H9 (cell line): ENCODE measurements around the gene RCAN1. TPM values are rescaled to one million over a fixed set of nuclear protein-coding genes. Genes with fewer than 3 reads are reported as not detected.

Experiments used
- DNase-seq: peaks from one replicate; pipeline ENCODE4 v3.0.0-alpha.2; 2017
- H2AFZ ChIP-seq: one replicate; pipeline ENCODE4 v1.6.1; 2013; ENCODE audit warnings: mild to moderate bottlenecking, low read length, control low read depth, moderate library complexity
- H2AK5ac ChIP-seq: 2 replicates; pipeline ENCODE4 v1.6.1; 2013; ENCODE audit warnings: low read length, control low read depth, mixed read lengths; ENCODE audit not compliant: insufficient read length
- H2BK120ac ChIP-seq: one replicate; pipeline ENCODE4 v1.6.1; 2013; ENCODE audit warnings: low read depth, mild to moderate bottlenecking, low read length, control low read depth, inconsistent platforms; ENCODE audit not compliant: poor library complexity, severe bottlenecking
- H2BK12ac ChIP-seq: 2 replicates; pipeline ENCODE4 v1.6.1; 2013; ENCODE audit warnings: low read length, control low read depth, mixed read lengths, low read depth; ENCODE audit not compliant: insufficient read length
- H2BK15ac ChIP-seq: 2 replicates; pipeline ENCODE4 v1.6.1; 2013; ENCODE audit warnings: low read depth, low read length, control low read depth
- H2BK20ac ChIP-seq: one replicate; pipeline ENCODE4 v1.6.1; 2013; ENCODE audit warnings: low read depth, mild to moderate bottlenecking, low read length, control low read depth, inconsistent platforms; ENCODE audit not compliant: poor library complexity, severe bottlenecking
- H2BK5ac ChIP-seq: 2 replicates; pipeline ENCODE4 v1.6.1; 2013; ENCODE audit warnings: low read length, control low read depth, mixed read lengths; ENCODE audit not compliant: insufficient read length
- H3K14ac ChIP-seq: 2 replicates; pipeline ENCODE4 v1.6.1; 2013; ENCODE audit warnings: low read length, control low read depth; ENCODE audit not compliant: insufficient read depth
- H3K18ac ChIP-seq: 2 replicates; pipeline ENCODE4 v1.6.1; 2013; ENCODE audit warnings: low read depth, mild to moderate bottlenecking, mixed read lengths, low read length, control low read depth; ENCODE audit not compliant: insufficient read length
- H3K23ac ChIP-seq: 2 replicates; pipeline ENCODE4 v1.6.1; 2013; ENCODE audit warnings: low read length, control low read depth, mixed read lengths, low read depth; ENCODE audit not compliant: insufficient read length
- H3K23me2 ChIP-seq: 2 replicates; pipeline ENCODE4 v1.6.1; 2013; ENCODE audit warnings: low read depth, mild to moderate bottlenecking, mixed read lengths, low read length, control low read depth; ENCODE audit not compliant: insufficient read length, poor library complexity, severe bottlenecking
- H3K27ac ChIP-seq: 2 replicates; pipeline ENCODE4 v1.5.1; 2013; ENCODE audit warnings: low read length, control low read depth, mixed read lengths, low read depth; ENCODE audit not compliant: insufficient read length
- H3K27me3 ChIP-seq: 2 replicates; pipeline ENCODE4 v1.6.1; 2013; ENCODE audit warnings: low read length, control low read depth, inconsistent platforms; ENCODE audit not compliant: insufficient read depth
- H3K4ac ChIP-seq: 2 replicates; pipeline ENCODE4 v1.6.1; 2013; ENCODE audit warnings: low read depth, mild to moderate bottlenecking, control low read depth, inconsistent platforms, low read length, moderate library complexity
- H3K4me1 ChIP-seq: 2 replicates; pipeline ENCODE4 v1.6.1; 2013; ENCODE audit warnings: low read length, control low read depth, inconsistent platforms; ENCODE audit not compliant: insufficient read depth
- H3K4me2 ChIP-seq: 2 replicates; pipeline ENCODE4 v1.6.1; 2013; ENCODE audit warnings: low read length, control low read depth, mixed read lengths; ENCODE audit not compliant: insufficient read length, insufficient read depth
- H3K56ac ChIP-seq: 2 replicates; pipeline ENCODE4 v1.6.1; 2013; ENCODE audit warnings: low read depth, mild to moderate bottlenecking, mixed read lengths, low read length, control low read depth; ENCODE audit not compliant: insufficient read length
- H3K79me1 ChIP-seq: 2 replicates; pipeline ENCODE4 v1.6.1; 2013; ENCODE audit warnings: low read depth, mild to moderate bottlenecking, moderate library complexity, low read length, control low read depth, inconsistent platforms; ENCODE audit not compliant: insufficient read depth, poor library complexity, severe bottlenecking
- H3K79me2 ChIP-seq: 2 replicates; pipeline ENCODE4 v1.6.1; 2013; ENCODE audit warnings: low read length, control low read depth, inconsistent platforms; ENCODE audit not compliant: insufficient read depth
- H3K9ac ChIP-seq: 2 replicates; pipeline ENCODE4 v1.6.1; 2013; ENCODE audit warnings: low read length, control low read depth, mixed read lengths; ENCODE audit not compliant: insufficient read length; ENCODE audit errors: extremely low read depth
- H3K9me3 ChIP-seq: one replicate; pipeline ENCODE4 v1.6.1; 2013; ENCODE audit warnings: low read depth, low read length, inconsistent platforms; ENCODE audit not compliant: control insufficient read depth
- H3T11ph ChIP-seq: one replicate; pipeline ENCODE4 v1.6.1; 2013; ENCODE audit warnings: mild to moderate bottlenecking, low read length, control low read depth, inconsistent platforms
- H4K20me1 ChIP-seq: one replicate; pipeline ENCODE4 v1.6.1; 2013; ENCODE audit not compliant: control insufficient read depth, insufficient read length, insufficient read depth
- H4K5ac ChIP-seq: 2 replicates; pipeline ENCODE4 v1.6.1; 2013; ENCODE audit warnings: low read depth, mild to moderate bottlenecking, mixed read lengths, low read length, control low read depth; ENCODE audit not compliant: insufficient read length
- H4K8ac ChIP-seq: replicated peaks from 2 replicates; pipeline ENCODE4 v1.6.1; 2013; ENCODE audit warnings: low read length, control low read depth, mixed read lengths, low read depth; ENCODE audit not compliant: insufficient read length
- H4K91ac ChIP-seq: 2 replicates; pipeline ENCODE4 v1.6.1; 2013; ENCODE audit warnings: low read depth, mild to moderate bottlenecking, moderate library complexity, mixed read lengths, low read length, control low read depth; ENCODE audit not compliant: insufficient read length
- H3K27ac Mint-ChIP-seq, 3 experiments: 2 replicates in 2 of 3; 3 replicates in 1 of 3; pipeline ENCODE4 v1.8.0; 2020 to 2021; ENCODE audit warnings: mixed read lengths in 3 of 3, mild to moderate bottlenecking in 1 of 3, moderate library complexity in 1 of 3
- H3K27me3 Mint-ChIP-seq: 2 replicates; pipeline ENCODE4 v1.8.0; 2021; ENCODE audit warnings: low read depth, mild to moderate bottlenecking, moderate library complexity, mixed read lengths
- H3K36me3 Mint-ChIP-seq, 3 experiments: 2 replicates in 2 of 3; 3 replicates in 1 of 3; pipeline ENCODE4 v1.8.0; 2020 to 2021; ENCODE audit warnings: low read depth in 3 of 3, mixed read lengths in 3 of 3; ENCODE audit not compliant: insufficient read depth in 1 of 3
- H3K4me1 Mint-ChIP-seq, 2 experiments: 2 replicates each; pipeline ENCODE4 v1.8.0; 2020; ENCODE audit warnings: mixed read lengths in 2 of 2
- H3K4me3 Mint-ChIP-seq, 2 experiments: 2 replicates in 1 of 2; 3 replicates in 1 of 2; pipeline ENCODE4 v1.8.0; 2020 to 2021; ENCODE audit warnings: mild to moderate bottlenecking in 2 of 2, mixed read lengths in 2 of 2, moderate library complexity in 1 of 2
- H3K9me3 Mint-ChIP-seq, 2 experiments: 2 replicates in 1 of 2; 3 replicates in 1 of 2; pipeline ENCODE4 v1.8.0; 2020; ENCODE audit warnings: mild to moderate bottlenecking in 2 of 2, mixed read lengths in 2 of 2, moderate library complexity in 1 of 2
- WGBS: extraction: QIAGEN DNeasy Blood & Tissue Kit; methylation state at CpG from one replicate; pipeline ENCODE4 v1.1.7; 2013; ENCODE audit warnings: missing lambda C conversion rate, low lambda C conversion rate, mixed read lengths; ENCODE audit not compliant: insufficient read length; ENCODE audit errors: extremely low coverage; 5-methylcytosine and 5-hydroxymethylcytosine counted together
- total RNA-seq: library from RNA; stranded (reverse); gene quantifications from 2 replicates; pipeline ENCODE4 v1.2.1, GENCODE V29; 2021
- TF ChIP-seq, protein P1 (sequence below): fragments of 200-600 bp; sonication (generic); conservative IDR thresholded peaks from 3 replicates; pipeline ENCODE4 v1.8.0; 2021; ENCODE audit warnings: antibody characterized with exemption, mild to moderate bottlenecking

Gene RCAN1
- total RNA-seq, 1 experiment from 2014 or later = 7.0 TPM

- WGBS = no CpG with 5 or more reads among the region's 6 CpGs
- no peak overlapping the region for H3K27ac Mint-ChIP-seq
- Histone ChIP-seq H3K18ac (no peak overlapping the region), H2BK5ac (no peak overlapping the region), H3K56ac (no peak overlapping the region), H3K27me3 (no peaks in the 10 kb centered on the region), H3K14ac (no peak overlapping the region), H3T11ph (no peak overlapping the region), H4K20me1 (no peaks in the 10 kb centered on the region), H2BK20ac (no peak overlapping the region), H3K23me2 (no peaks in the 10 kb centered on the region), H3K27ac (no peak overlapping the region), H2AFZ (no peak overlapping the region), H3K9me3 (no peaks in the 10 kb centered on the region), H4K5ac (no peak overlapping the region), H4K8ac (no peak overlapping the region), H3K4ac (no peak overlapping the region), H4K91ac (no peak overlapping the region), H2BK120ac (no peak overlapping the region), H2BK12ac (no peak overlapping the region), H3K23ac (no peak overlapping the region), H3K4me1 (no peaks in the 10 kb centered on the region), H3K9ac (no peak overlapping the region), H3K79me1 (no peaks in the 10 kb centered on the region), H3K4me2 (no peak overlapping the region), H2BK15ac (no peak overlapping the region), H2AK5ac (no peak overlapping the region), H3K79me2 (no peaks in the 10 kb centered on the region)
- no peak for DNase-seq
- H3K27me3 Mint-ChIP-seq = peaks cover 18% of the 10 kb centered on the region
- TF ChIP-seq, protein P1, sequence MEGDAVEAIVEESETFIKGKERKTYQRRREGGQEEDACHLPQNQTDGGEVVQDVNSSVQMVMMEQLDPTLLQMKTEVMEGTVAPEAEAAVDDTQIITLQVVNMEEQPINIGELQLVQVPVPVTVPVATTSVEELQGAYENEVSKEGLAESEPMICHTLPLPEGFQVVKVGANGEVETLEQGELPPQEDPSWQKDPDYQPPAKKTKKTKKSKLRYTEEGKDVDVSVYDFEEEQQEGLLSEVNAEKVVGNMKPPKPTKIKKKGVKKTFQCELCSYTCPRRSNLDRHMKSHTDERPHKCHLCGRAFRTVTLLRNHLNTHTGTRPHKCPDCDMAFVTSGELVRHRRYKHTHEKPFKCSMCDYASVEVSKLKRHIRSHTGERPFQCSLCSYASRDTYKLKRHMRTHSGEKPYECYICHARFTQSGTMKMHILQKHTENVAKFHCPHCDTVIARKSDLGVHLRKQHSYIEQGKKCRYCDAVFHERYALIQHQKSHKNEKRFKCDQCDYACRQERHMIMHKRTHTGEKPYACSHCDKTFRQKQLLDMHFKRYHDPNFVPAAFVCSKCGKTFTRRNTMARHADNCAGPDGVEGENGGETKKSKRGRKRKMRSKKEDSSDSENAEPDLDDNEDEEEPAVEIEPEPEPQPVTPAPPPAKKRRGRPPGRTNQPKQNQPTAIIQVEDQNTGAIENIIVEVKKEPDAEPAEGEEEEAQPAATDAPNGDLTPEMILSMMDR = peak; percentile 83
- H3K4me1 Mint-ChIP-seq = no peaks in the 10 kb centered on the region
- no peaks in the 10 kb centered on the region; a peak in 1 of 5 replicates for H3K9me3 Mint-ChIP-seq
- no peaks in the 10 kb centered on the region for H3K36me3 Mint-ChIP-seq
- no peak overlapping the region for H3K4me3 Mint-ChIP-seq
Measured at GRCh38 chr21:34630536-34631143, 15.7 kb upstream of the RCAN1 start.
